Measurements from ENCODE around the gene CAMSAP1. TPM values are rescaled to one million over a fixed set of nuclear protein-coding genes. Genes with fewer than 3 reads are reported as not detected.

CAMSAP1 gene
- total and polyA plus RNA-seq, 10 of the 15 experiments (the other 5 are each of a cell fraction or from before 2014, with no cell fraction given): 1.4 to 24.7 (median 8.0) TPM

- SMC1A ChIA-PET (ENCODE audit: uncharacterized antibody, unreplicated experiment): no interaction called here
- H3K79me2 ChIP-seq (ENCODE audit: control insufficient read depth, insufficient read depth, low read length): no peaks in the 10 kb centered on the region
- no peak for ATAC-seq
- no peak overlapping the region for H2AFZ ChIP-seq (ENCODE audit: control insufficient read depth, low read depth, low read length)
- TF ChIP-seq IRF3 (IDR thresholded peaks at IDR 0.05) (no peak), CBX5 (IDR thresholded peaks at IDR 0.05; ENCODE audit: low read depth) (no peak), IRF5 (IDR thresholded peaks at IDR 0.05; ENCODE audit: borderline replicate concordance) (no peak)
- POLR2A ChIA-PET: no interaction called here
- H3K27me3 ChIP-seq (replicated peaks in 1 of 2; ENCODE audit: control insufficient read depth in 2 of 2, insufficient read depth in 2 of 2, low read length in 1 of 2): no peaks in the 10 kb centered on the region
- in situ Hi-C loops (cut with MboI): no loop called here
- no peaks in the 10 kb centered on the region for H3K9me3 ChIP-seq (replicated peaks; ENCODE audit: control insufficient read depth, insufficient read depth, low read length)
- no peaks in the 10 kb centered on the region for H3K36me3 ChIP-seq (ENCODE audit: control insufficient read depth in 2 of 2, insufficient read depth in 2 of 2, low read length in 1 of 2)
- no peak for FAIRE-seq
- CTCF ChIA-PET: no interaction called here
- DNase-seq (ENCODE audit: low read depth, low spot score): no peak
- no peaks in the 10 kb centered on the region for H3K4me1 ChIP-seq (ENCODE audit: control insufficient read depth, insufficient read depth, low read length)
- no peak overlapping the region for H3K9ac ChIP-seq (ENCODE audit: control insufficient read depth, insufficient read depth, low read length)
- RAD21 ChIA-PET (ENCODE audit: unreplicated experiment): no interaction called here
- H3K27ac ChIP-seq (ENCODE audit: control insufficient read depth, insufficient read depth): no peak overlapping the region
- no peak overlapping the region for H3K4me3 ChIP-seq
- H4K20me1 ChIP-seq (ENCODE audit: control insufficient read depth, insufficient read depth): no peaks in the 10 kb centered on the region
- no TSS peak for BruUV-seq (replicated peaks)
- 26% methylated on average over 24 of the region's 24 CpGs for WGBS (ENCODE audit: insufficient coverage, insufficient replicate concordance, low lambda C conversion rate, missing lambda C conversion rate)
- H3K4me2 ChIP-seq (ENCODE audit: control insufficient read depth, insufficient read depth): no peak overlapping the region
- intact Hi-C loops (cut with micrococcal nuclease; ENCODE audit: unreplicated experiment): no loop called here
These were observed 147.6 kb downstream of the CAMSAP1 start for GRCh38 chr9:135759676-135760300.

GRCh38 chr9:135758870-135759269 is 148.5 kb downstream of the CAMSAP1 start:
- POLR2A ChIA-PET: no interaction called here

More at GRCh38 chr9:135758870-135759269, 148.5 kb downstream of the CAMSAP1 start:
- RAD21 ChIA-PET (ENCODE audit: unreplicated experiment): no interaction called here
- FAIRE-seq (no peak), DNase-seq (ENCODE audit: low read depth, low spot score) (no peak), ATAC-seq (no peak)
- Histone ChIP-seq H3K36me3 (ENCODE audit: control insufficient read depth in 2 of 2, insufficient read depth in 2 of 2, low read length in 1 of 2) (no peaks in the 10 kb centered on the region), H3K4me1 (ENCODE audit: control insufficient read depth, insufficient read depth, low read length) (no peaks in the 10 kb centered on the region), H3K9ac (ENCODE audit: control insufficient read depth, insufficient read depth, low read length) (no peak overlapping the region), H3K79me2 (ENCODE audit: control insufficient read depth, insufficient read depth, low read length) (no peaks in the 10 kb centered on the region), H3K27me3 (replicated peaks in 1 of 2; ENCODE audit: control insufficient read depth in 2 of 2, insufficient read depth in 2 of 2, low read length in 1 of 2) (no peaks in the 10 kb centered on the region), H4K20me1 (ENCODE audit: control insufficient read depth, insufficient read depth) (no peaks in the 10 kb centered on the region), H3K4me2 (ENCODE audit: control insufficient read depth, insufficient read depth) (no peak overlapping the region), H3K27ac (ENCODE audit: control insufficient read depth, insufficient read depth) (no peak overlapping the region), H2AFZ (ENCODE audit: control insufficient read depth, low read depth, low read length) (no peak overlapping the region), H3K9me3 (replicated peaks; ENCODE audit: control insufficient read depth, insufficient read depth, low read length) (no peaks in the 10 kb centered on the region), H3K4me3 (no peak overlapping the region)
- TF ChIP-seq JUND (IDR thresholded peaks at IDR 0.05; ENCODE audit: low read depth, low read length) (no peak), REST (IDR thresholded peaks at IDR 0.05; ENCODE audit: low read depth, low read length) (no peak), LARP7 (IDR thresholded peaks at IDR 0.05) (no peak), MEF2A (IDR thresholded peaks at IDR 0.05; ENCODE audit: insufficient read depth, low read depth, low read length) (no peak), EZH2 (IDR thresholded peaks at IDR 0.05; ENCODE audit: borderline replicate concordance, control insufficient read depth, low read depth, low read length) (no peak), ZBTB33 (IDR thresholded peaks at IDR 0.05) (no peak)
- intact Hi-C loops (cut with micrococcal nuclease; ENCODE audit: unreplicated experiment) (no loop called here), in situ Hi-C loops (cut with MboI) (no loop called here)
- BruUV-seq (replicated peaks): no TSS peak
- 25% methylated on average over 10 of the region's 10 CpGs for WGBS (ENCODE audit: insufficient coverage, insufficient replicate concordance, low lambda C conversion rate, missing lambda C conversion rate)
- SMC1A ChIA-PET (ENCODE audit: uncharacterized antibody, unreplicated experiment): no interaction called here
- CTCF ChIA-PET: no interaction called here
